GM12878 (cell line): Measurements from ENCODE around the gene EFCAB8.

ENCODE experiments used
- CTCF ChIP-seq, 3 experiments: IDR thresholded peaks in 2 of 3; conservative IDR thresholded peaks in 1 of 3; 2 replicates each; pipeline ENCODE4 v1.5.1; 2011; ENCODE audit warnings: low read depth in 3 of 3, low read length in 3 of 3, mild to moderate bottlenecking in 3 of 3, control low read depth in 2 of 3, moderate library complexity in 2 of 3, inconsistent platforms in 1 of 3, mixed read lengths in 1 of 3; ENCODE audit not compliant: control insufficient read depth in 2 of 3, insufficient read depth in 1 of 3; ENCODE audit errors: extremely low read depth in 1 of 3
- MYC ChIP-seq: IDR thresholded peaks from 2 replicates; pipeline ENCODE4 v1.6.1; 2011; ENCODE audit warnings: mild to moderate bottlenecking, low read length, moderate library complexity, inconsistent platforms; ENCODE audit not compliant: insufficient read depth, insufficient replicate concordance, insufficient read length, severe bottlenecking
- RFX5 ChIP-seq: IDR thresholded peaks from 2 replicates; pipeline ENCODE4 v1.6.1; 2011; ENCODE audit warnings: low read depth, low read length, improper control_type of control experiment

GRCh38 chr20:32946629-32947028 lies 87.9 kb downstream of the EFCAB8 start:
- TF ChIP-seq MYC (no peak), RFX5 (no peak), CTCF (IDR thresholded peaks at IDR 0.05 in 2 of 3, conservative IDR thresholded peaks at IDR 0.05 in 1 of 3; ENCODE audit: control insufficient read depth in 2 of 3, extremely low read depth in 1 of 3, insufficient read depth in 1 of 3, low read depth in 3 of 3, low read length in 3 of 3) (no peak)
